GM04504 (cell line): ENCODE results near the gene ACSL5.
"Not testable (repeated sequence)": the region's sequence is repeated elsewhere in the genome, so short reads cannot be mapped to it uniquely, and the experiment has no call there.

Source experiments
- DNase-seq: peaks from one replicate; pipeline ENCODE4 v3.0.0-alpha.2; 2012; ENCODE audit warnings: low read depth

Gene ACSL5

DNA sequence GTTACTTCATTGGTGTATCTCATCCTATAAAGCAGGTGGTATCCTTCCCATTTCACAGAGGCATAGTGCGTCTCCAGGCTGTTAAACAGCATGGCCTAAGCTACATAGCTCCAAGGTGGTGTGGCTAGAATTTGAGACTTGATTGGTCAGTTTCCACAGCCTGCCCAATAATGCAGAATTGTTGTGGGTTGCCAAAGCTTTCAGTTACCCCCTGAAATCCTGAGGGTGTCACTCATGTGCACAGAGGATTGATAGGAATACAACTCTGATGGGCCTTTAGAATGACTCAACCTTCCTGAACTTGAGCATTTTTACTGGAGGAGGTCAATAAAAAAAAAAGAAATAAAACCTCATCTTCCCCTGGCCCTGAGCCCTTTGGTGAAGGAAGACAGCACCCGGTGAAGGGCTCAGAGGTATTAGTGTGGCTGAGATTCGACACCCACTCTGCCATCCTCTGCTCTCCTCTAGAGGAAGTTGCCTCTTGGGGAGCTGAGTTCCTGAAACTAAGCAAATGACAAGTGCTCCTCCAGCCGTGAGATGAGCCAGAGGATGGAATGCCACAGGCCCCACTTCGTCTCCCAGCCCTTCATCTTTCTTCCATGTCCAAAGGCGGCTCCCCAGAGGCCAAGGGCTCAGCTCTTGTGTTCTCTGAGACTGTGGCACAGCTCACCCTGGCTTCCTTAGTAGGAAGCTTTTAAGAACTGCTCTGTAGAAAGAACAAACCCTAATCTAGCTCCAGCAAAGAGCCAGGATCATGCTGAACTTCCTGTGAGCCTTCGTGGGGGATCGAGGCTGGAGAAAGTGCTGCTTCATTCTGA is 1.0 kb downstream of the ACSL5 start:
- no peak for DNase-seq

DNA sequence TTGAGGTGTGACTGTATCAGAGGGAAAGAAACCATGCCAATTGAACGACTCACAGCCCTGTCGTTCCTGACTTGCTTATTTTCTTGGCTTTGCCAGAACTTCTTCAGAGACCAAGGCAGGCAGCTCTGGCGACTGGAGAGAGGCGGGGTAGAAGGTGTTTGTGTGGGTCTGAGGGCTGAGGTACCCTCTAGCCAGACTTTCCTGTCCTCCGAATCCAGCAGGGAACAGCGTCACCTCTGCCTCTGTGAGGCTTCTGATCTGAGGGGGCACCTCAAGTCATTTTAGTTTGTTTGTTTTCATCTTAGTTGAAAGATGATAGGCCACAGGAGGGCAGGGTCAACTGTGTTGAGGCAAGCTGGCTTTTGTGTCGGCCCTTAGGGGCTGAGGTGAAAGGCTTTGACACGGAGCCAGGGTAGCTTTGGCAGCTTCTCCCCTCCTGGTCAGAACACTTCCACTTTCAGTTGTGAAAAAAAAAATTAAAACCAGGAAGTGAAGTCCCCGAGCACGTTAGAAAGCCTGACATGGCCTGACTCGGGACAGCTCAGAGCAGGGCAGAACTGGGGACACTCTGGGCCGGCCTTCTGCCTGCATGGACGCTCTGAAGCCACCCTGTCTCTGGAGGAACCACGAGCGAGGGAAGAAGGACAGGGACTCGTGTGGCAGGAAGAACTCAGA is 1.9 kb downstream of the ACSL5 start:
- DNase-seq = no peak

DNA sequence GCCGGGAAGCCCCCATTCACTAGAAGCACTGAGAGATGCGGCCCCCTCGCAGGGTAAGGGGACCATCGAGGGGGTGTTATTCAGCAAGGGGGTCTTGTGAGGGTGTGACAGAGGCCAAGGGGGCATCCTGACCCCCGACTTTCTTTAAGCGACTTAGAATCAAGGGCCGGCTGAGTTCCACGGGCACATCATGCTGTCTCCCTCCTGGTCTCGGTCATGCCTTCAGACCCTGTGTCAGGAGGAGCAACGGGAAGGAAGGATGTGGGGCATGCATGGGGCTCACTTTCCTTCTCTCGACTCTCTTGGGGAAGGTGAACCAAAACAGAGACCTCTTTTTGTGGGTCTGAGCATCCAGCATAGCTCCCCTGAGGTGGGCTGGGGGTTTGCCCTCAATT is 2.5 kb downstream of the ACSL5 start:
- DNase-seq = no peak

DNA sequence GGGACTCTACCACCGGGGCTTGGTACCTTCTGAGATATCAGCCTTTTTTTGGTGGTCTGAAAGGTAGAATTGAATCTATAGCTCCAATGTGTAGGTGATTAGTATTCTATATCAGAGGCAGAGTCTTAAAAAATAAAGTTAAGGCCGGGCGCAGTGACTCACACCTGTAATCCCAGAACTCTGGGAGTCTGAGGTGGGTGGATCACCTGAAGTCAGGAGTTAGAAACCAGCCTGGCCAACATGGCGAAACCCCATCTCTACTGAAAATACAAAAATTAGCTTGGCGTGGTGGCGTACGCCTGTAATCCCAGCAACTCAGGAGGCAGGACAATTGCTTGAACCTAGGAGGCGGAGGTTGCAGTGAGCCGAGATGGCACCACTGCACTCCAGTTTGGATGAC is 3.2 kb downstream of the ACSL5 start:
- DNase-seq = not testable (repeated sequence)

DNA sequence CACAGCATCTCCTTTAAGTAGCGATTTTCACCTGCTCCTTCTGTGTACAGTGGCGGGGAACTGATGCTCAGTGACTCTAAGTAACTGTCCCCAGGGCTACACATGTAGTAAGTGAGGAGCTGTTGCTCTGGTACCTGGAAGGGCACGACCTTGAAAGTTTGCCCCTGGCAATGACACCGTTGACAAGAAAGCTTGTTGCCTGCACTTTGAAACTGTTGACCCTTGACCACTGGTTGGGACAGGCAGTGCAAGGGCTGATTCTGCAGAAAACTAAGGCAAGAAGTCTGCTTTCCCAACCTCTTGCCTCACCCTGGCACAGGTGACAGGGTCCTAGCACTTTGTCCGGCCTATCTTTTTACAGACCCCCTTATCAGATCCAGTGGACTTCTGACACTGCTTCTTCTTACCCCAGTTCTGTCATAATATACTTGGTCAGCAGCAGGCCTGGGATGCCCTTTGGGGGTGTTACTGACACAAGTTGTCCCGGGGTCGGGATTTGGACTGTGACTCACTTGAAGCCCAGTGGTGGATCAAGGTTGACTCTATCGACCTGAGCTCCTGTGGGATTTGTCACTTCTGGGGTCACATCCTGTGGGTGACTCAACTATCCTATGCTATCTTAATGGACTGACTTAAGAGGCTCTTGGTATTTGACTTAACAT is 5.8 kb downstream of the ACSL5 start:
- DNase-seq = no peak

DNA sequence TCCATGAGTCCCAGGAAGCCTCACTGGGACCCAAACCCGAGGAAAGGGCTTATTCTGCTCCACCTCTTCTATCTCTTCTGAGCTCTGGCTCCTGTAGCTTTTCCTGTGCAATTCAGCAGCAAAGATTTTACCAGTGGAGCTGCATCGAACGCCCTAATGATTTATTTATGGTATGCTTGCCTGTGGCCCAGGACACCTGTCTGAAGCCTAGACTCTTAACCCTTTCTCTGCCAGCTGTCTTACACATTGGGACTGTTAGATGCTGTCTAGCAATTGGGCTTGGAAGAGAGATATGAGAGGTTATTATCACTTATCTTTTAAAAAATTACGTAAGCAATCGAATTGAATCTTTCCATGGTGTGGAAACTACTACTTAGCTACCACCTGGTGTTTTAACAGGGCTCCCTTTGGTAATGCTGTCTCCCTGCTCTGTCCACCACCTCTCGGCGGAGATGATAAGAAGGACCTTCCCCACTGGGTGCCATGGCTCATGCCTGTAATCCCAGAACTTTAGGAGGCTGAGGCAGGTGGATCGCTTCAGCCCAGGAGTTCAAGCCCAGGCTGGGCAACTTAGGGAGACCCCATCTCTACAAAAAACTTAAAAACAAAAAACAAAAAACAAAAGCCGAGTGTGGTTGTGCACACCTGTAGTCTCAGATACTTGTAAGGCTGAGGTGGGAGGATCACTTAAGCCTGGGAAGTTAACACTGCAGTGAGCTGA is 8.8 kb downstream of the ACSL5 start:
- DNase-seq = no peak

DNA sequence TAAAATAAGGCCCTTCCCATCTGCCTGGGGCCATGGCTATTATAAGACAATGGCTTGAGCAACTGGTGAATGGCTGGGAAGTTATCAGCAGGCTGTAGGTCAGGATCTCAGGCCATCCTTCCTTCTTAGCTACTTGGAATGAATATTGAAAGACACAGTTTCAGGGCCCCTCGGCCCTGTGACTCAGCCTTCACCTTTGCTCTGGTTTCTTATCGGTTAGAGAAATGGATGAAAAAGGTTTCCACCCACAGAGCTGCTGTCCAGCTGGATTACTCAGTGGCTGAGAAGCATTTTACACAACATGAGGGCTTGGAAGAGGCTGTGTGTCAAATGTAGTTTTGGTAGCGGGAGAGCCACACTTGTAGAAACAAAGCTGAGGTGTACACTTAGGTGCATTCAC is 9.4 kb downstream of the ACSL5 start:
- DNase-seq = no peak

DNA sequence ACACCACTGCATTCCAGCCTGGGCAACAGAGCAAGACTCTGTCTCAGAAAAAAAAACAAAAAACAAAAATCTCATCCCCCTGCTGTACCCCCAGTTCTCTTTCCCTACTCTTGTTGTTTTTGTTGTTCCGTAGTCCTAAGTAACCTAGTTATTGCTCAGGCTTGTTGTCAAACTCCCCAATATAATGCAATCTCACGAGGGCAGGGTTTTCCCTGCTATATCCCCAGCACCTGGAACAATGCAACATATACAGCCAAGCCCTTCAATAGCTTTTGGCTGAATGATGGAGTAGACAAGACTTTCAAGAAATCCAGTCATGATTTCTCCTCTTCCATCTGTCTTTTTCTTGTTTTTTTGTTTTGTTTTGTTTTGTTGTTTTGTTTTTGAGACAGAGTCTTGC is 10.2 kb downstream of the ACSL5 start:
- DNase-seq = no peak

DNA sequence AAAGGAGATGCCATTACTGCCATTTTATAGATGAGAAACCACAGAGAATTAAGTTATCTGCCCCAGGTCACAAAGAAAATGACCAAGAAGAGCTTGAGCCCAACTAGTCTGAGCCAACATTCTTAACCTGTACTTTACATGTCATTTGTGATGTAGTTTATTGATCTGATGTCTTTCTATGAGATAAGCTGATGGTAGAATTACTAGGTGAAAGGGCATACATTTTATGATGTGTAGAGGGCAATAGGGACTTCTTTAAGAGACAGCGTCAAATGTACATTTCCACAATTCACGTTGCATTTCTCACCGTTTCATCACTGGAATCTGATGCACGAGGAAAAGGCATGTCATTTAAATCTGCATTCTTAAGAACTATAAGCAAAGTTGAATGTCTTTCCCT is 11.3 kb downstream of the ACSL5 start:
- no peak for DNase-seq

DNA sequence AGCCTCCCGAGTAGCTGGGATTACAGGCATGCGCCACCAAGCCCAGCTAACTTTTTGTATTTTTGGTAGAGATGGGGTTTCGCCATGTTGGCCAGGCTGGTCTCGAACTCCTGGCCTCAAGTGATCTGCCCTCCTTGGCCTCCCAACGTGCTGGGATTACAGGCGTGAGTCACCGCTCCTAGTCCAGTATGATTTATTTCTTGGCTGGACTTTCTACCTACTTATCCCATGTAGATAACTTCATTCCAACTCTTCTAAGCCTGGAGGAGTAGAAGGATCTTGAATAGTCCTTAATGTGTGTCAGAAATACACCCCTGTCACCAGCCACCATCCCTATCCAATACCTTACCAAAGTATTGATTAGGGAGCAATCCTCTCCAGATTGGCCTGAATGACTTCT is 14.1 kb downstream of the ACSL5 start:
- DNase-seq = not testable (repeated sequence)

DNA sequence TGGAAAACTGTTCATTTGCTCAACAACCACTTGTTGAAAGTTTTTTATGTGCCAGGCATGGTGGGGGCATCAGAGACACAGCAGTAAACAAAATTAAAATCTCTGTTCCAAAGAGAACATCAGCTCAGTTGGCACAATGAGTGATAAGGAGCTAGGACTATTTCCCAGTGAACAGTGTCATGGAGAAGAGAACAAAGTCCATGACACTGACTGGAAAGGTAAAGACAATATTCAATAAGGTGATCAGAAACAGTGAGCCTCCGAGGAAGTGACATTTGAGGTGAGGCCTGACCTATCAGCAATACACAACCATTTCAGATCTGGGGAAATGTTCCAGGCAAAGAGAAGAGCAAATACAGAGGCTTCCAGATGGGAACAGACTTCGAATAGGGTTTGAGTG is 14.6 kb downstream of the ACSL5 start:
- no peak for DNase-seq

DNA sequence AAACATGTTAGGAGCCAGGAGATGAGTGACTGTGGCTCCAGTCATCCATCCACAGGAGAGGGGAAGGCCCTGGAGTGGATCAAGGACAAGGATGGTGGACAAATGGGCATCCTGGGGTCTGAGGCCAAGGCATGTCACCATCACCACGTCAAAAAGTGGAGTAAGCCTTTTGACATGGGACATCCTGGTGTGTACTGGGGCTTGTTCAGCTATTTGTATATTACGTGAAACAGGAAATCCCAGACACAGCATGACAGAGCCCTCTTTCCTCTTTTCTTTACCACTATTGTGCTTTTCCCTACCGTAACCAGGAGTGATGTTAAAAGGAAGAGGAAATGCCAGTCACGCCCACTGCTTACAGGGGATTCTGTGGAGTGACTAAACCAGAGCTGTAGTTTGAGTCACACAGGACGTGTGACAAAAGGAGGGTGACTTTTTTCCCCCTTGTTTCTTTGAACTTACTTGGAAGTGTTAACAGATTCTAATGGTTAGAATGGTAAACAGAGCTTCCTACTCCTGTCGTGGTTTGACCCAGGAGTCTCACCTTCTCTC is 15.4 kb downstream of the ACSL5 start:
- DNase-seq = no peak

DNA sequence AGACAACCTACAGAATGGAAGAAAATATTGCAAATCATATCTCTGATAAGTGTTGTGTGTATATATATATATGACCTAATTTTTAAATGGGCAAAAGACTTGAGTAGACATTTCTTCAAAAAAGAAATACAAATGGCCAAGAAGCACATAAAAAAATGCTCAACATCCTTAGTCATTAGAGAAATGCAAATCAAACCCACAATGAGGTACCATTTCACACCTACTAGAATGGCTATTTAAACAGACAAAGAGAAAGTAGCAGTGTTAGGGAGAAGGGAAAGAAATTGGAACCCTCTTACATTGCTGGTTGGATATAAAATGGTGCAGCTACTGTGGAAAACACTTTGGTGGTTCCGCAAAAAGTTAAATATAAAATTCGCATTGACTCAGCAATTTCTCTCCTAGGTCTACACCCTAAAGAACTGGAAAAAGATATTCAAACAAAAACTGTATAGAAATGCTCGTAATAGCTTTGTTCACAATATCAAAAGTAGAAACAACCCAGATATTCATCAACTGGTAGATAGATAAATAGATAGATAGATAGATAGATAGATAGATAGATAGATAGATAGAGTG is 16.3 kb downstream of the ACSL5 start:
- no peak for DNase-seq

DNA sequence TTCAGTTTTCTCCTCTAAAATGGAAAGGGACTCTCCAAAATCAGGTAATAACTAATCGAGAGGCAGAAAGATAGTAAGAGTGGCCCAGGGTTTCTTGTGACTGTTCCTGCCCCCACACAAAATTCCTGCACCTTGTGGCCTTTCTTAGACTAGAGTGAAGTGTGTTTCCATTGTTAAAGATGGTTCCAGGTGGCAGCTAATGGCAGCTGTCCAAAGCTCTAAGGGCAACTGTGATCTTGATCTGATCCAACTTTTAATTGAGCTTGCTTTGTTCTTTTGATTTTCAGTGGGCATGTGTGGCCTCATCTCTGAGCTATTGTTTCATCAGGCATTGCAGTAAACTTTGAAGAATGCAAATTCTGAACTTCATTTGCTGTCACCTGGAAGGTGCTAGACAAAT is 19.4 kb downstream of the ACSL5 start:
- no peak for DNase-seq

DNA sequence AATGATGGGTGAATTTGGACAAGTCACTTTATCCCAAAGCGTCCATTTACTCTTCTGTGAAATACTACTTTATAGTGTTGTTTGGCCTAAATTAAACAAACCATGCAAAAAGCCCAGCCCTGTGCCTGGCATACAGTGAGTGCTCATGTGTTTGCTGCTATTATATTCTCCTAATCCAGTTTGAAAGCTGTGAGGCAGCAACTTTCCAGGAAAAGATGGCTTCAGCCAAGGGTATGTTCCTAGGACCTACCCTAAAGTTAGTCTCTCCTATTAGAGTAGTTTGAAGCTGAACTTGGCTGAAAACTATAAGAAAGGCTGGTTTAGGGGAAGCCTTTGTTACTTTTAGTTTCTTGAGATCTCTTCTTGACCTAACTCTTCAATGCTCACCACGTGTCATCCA is 19.9 kb downstream of the ACSL5 start:
- no peak for DNase-seq

DNA sequence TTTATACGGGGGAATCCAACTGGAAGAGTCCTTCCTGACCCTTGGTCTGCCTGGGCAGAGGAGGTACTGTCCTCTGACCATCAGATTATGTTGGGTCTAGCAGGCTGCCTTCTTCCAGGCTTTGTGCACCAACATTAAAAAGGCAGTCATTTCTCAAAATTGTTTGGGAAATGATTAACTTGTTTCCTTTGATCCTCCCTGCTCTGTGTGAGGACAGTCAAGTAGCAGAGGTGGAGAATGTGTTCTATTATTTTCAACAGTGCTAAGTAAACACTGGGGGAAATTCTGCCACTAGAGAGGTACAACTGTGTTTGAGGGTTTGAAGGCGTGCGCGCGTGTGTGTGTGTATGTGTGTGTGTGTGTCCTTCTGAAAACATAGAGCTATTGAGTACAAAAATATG is 20.6 kb downstream of the ACSL5 start:
- DNase-seq = no peak

DNA sequence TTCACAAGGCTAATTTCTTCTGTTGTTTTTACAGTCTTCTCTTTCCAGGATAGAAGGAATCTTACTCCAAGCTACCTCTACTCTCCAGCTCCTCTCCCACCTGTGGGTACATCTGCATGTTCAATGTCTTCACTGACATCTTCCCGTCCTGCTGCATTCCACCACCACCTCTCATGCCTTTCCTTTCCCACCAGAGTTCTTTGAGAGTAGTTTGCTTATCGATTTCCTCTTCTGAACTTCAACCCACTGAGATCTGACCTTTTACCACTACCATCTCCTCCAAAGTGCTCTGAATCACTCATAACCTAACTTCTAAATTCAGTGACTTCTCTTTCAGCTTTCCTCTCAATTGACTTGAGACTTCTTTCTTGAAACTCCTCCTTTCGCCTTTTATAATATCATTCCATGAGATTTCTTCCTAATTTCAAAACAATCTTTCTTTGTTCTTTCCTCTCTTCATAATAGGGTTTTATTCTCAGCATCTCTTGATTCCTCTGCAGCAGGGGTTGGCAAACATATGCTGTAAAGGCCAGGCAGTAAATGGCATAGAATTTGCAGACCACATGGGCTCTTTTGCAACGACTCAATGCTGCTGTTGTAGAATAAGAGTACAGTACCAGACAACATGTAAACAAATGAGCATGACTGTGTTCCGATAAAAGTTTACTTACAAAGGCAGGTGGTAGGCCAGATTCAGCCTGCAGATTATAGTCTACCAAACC is 22.1 kb downstream of the ACSL5 start:
- DNase-seq = no peak

DNA sequence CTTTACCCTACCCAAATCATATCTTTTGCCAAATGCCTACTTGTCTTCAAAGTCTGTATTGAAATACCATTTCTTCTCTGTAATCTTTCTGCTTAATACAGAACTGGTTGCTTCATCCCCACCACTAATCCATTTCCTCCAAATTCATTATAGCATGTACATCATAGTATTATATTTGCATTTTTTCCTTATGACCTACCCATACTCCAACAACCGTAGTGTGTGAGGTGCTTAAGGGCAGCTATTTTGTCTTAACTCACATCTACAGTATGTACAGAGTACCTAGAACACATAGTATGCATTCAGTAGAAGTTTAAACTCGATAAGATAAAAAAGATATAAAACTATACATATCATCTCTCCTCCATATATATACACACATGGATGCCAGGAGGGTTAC is 23.7 kb downstream of the ACSL5 start:
- DNase-seq = no peak

DNA sequence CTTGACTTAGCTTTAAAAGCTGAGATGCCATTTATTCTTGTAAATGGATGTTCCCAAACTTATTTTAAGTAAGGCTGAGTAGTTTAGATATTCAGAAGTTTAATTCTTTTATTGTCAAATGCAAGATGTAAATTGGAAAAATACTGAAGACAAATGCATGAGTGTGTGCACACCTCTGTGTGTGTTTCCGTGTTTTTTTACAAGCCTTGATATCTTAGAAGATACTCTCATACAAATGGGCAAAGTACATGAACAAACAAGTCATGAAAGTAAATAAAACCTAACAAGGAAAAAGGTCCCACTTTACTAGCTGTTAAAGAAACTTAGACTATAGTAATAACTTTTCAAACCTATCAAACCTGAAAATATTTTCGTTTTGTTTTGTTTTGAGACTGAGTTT is 29.0 kb downstream of the ACSL5 start:
- DNase-seq = no peak

DNA sequence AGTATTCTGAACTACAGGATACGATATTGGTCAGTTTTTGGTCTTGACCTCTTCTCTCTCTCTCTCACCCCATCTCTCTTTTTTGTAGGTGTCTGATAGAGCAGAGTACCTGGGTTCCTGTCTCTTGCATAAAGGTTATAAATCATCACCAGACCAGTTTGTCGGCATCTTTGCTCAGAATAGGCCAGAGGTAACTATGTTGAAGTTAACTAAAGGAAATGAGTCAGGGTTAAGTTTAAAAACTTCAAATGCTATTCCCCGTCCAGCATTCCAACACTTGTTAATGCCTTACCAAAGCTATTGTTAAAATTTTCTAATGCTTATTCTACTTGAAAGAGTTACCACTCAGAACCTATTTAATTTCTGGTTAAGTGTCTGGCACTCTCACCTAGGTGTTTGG is 30.7 kb downstream of the ACSL5 start:
- no peak for DNase-seq

DNA sequence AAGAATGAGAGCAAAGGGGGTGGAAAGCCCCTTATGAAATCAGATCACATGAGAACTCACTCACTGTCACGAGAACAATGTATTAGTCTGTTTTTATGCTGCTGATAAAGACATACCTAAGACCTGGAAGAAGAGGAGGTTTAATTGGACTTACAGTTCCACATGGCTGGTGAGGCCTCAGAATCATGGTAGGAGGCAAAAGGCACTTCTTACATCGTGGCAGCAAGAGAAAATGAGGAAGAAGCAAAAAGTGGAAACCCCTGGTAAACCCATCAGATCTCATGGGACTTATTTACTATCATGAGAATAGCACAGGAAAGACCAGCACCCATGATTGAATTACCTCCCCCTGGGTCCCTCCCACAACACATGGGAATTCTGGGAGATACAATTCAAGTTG is 32.9 kb downstream of the ACSL5 start:
- not testable (repeated sequence) for DNase-seq
